ENCODE results near the gene MAP3K7.

MAP3K7 gene

GRCh38 chr6:90488816-90489215, 98.1 kb downstream of the MAP3K7 start:
- no peak overlapping the region for H3K4me3 ChIP-seq (ENCODE audit: severe bottlenecking)

DNA sequence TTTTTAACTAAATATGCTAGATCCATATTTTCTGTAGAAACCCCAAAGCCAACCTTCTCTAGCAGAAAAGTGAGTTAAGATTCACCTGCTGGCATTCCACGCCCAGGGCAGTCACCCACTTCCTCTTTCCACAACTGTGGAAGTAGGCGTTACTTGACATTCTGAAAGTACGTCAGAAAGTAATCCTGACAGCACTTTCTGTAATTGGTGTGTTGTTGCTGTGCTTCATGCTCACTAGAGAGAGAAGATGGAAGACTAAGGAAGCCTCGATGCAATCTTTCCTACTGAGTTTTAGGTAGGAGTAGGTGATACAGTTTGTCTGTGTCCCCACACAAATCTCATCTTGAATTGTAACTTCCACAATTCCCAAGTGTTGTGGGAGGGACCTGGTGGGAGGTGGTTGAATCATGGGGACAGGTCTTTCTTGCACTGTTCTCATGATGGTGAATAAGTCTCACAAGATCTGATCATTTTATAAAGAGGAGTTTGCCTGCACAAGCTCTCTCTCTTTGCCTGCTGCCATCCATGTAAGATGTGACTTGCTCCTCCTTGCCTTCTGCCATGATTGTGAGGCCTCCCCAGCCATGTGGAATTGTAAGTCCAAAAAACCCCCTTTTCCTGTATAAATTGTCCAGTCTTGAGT, 101.1 kb downstream of the MAP3K7 start:
- H3K36me3 ChIP-seq (ENCODE audit: low read depth) = no peaks in the 10 kb centered on the region
- no peaks in the 10 kb centered on the region for H3K4me1 ChIP-seq (ENCODE audit: insufficient read depth, poor library complexity, severe bottlenecking)
- TF ChIP-seq, protein P1, sequence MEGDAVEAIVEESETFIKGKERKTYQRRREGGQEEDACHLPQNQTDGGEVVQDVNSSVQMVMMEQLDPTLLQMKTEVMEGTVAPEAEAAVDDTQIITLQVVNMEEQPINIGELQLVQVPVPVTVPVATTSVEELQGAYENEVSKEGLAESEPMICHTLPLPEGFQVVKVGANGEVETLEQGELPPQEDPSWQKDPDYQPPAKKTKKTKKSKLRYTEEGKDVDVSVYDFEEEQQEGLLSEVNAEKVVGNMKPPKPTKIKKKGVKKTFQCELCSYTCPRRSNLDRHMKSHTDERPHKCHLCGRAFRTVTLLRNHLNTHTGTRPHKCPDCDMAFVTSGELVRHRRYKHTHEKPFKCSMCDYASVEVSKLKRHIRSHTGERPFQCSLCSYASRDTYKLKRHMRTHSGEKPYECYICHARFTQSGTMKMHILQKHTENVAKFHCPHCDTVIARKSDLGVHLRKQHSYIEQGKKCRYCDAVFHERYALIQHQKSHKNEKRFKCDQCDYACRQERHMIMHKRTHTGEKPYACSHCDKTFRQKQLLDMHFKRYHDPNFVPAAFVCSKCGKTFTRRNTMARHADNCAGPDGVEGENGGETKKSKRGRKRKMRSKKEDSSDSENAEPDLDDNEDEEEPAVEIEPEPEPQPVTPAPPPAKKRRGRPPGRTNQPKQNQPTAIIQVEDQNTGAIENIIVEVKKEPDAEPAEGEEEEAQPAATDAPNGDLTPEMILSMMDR (IDR thresholded peaks at IDR 0.05; ENCODE audit: poor library complexity, severe bottlenecking) = no peak
- H3K27ac ChIP-seq (ENCODE audit: poor library complexity, severe bottlenecking) = no peak overlapping the region
- no peak for DNase-seq (ENCODE audit: low spot score)
- no peak overlapping the region for H3K4me3 ChIP-seq (ENCODE audit: severe bottlenecking)
- H3K9me3 ChIP-seq (ENCODE audit: severe bottlenecking) = no peaks in the 10 kb centered on the region
- H3K27me3 ChIP-seq (ENCODE audit: insufficient read depth, poor library complexity, severe bottlenecking) = no peaks in the 10 kb centered on the region
- no peak for ATAC-seq (ENCODE audit: low read depth)

More at GRCh38 chr6:90488816-90489215, 98.1 kb downstream of the MAP3K7 start:
- Histone ChIP-seq H3K36me3 (ENCODE audit: low read depth) (no peaks in the 10 kb centered on the region), H3K4me1 (ENCODE audit: insufficient read depth, poor library complexity, severe bottlenecking) (no peaks in the 10 kb centered on the region), H3K27me3 (ENCODE audit: insufficient read depth, poor library complexity, severe bottlenecking) (no peaks in the 10 kb centered on the region), H3K27ac (ENCODE audit: poor library complexity, severe bottlenecking) (no peak overlapping the region), H3K9me3 (ENCODE audit: severe bottlenecking) (no peaks in the 10 kb centered on the region)
- TF ChIP-seq, protein P1 (IDR thresholded peaks at IDR 0.05; ENCODE audit: poor library complexity, severe bottlenecking) = no peak
- DNase-seq (ENCODE audit: low spot score) (no peak), ATAC-seq (ENCODE audit: low read depth) (no peak)

- Histone ChIP-seq H3K9me3 (ENCODE audit: severe bottlenecking) (no peaks in the 10 kb centered on the region), H3K27me3 (ENCODE audit: insufficient read depth, poor library complexity, severe bottlenecking) (no peaks in the 10 kb centered on the region), H3K4me3 (ENCODE audit: severe bottlenecking) (no peak overlapping the region), H3K27ac (ENCODE audit: poor library complexity, severe bottlenecking) (no peak overlapping the region), H3K4me1 (ENCODE audit: insufficient read depth, poor library complexity, severe bottlenecking) (no peaks in the 10 kb centered on the region), H3K36me3 (ENCODE audit: low read depth) (no peaks in the 10 kb centered on the region)
- TF ChIP-seq, protein P1 (IDR thresholded peaks at IDR 0.05; ENCODE audit: poor library complexity, severe bottlenecking) = no peak
- DNase-seq (ENCODE audit: low spot score) (no peak), ATAC-seq (ENCODE audit: low read depth) (no peak)
Measured at GRCh38 chr6:90484903-90485302, 102.0 kb downstream of the MAP3K7 start.

- Histone ChIP-seq H3K27ac (ENCODE audit: poor library complexity, severe bottlenecking) (no peak overlapping the region), H3K4me1 (ENCODE audit: insufficient read depth, poor library complexity, severe bottlenecking) (no peaks in the 10 kb centered on the region), H3K36me3 (ENCODE audit: low read depth) (no peaks in the 10 kb centered on the region), H3K27me3 (ENCODE audit: insufficient read depth, poor library complexity, severe bottlenecking) (no peaks in the 10 kb centered on the region), H3K9me3 (ENCODE audit: severe bottlenecking) (no peaks in the 10 kb centered on the region), H3K4me3 (ENCODE audit: severe bottlenecking) (no peak overlapping the region)
- TF ChIP-seq, protein P1 (IDR thresholded peaks at IDR 0.05; ENCODE audit: poor library complexity, severe bottlenecking) = no peak
- no peak for DNase-seq (ENCODE audit: low spot score)
- ATAC-seq (ENCODE audit: low read depth) = no peak
Measured at GRCh38 chr6:90484385-90484784, 102.5 kb downstream of the MAP3K7 start.

DNA sequence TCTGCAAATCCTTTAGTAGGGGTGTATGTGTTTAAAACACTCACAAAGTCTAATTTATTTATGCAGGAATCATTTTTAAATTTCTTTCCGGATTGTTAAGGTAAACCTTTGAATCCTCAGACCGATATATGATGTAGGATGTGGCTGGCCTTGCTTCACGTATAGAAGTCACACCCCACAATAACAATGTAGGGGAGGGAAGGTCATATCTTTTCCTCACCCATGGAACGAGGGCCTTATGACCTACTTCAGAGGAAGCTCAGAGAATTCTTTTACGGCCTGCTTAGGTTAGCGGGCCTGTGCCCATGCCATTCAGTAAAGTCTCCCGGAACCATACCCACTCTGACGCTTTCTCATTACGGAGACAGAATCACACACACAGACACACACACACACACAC, 102.9 kb downstream of the MAP3K7 start:
- Histone ChIP-seq H3K36me3 (ENCODE audit: low read depth) (no peaks in the 10 kb centered on the region), H3K4me1 (ENCODE audit: insufficient read depth, poor library complexity, severe bottlenecking) (peaks cover 2% of the 10 kb centered on the region), H3K9me3 (ENCODE audit: severe bottlenecking) (no peaks in the 10 kb centered on the region), H3K27me3 (ENCODE audit: insufficient read depth, poor library complexity, severe bottlenecking) (no peaks in the 10 kb centered on the region), H3K27ac (ENCODE audit: poor library complexity, severe bottlenecking) (no peak overlapping the region), H3K4me3 (ENCODE audit: severe bottlenecking) (no peak overlapping the region)
- no peak for ATAC-seq (ENCODE audit: low read depth)
- TF ChIP-seq, protein P1 (IDR thresholded peaks at IDR 0.05; ENCODE audit: poor library complexity, severe bottlenecking) = no peak
- DNase-seq (ENCODE audit: low spot score) = no peak

All from RWPE2 (cell line).